Measurements from ENCODE around the gene SNRNP25.

DNA sequence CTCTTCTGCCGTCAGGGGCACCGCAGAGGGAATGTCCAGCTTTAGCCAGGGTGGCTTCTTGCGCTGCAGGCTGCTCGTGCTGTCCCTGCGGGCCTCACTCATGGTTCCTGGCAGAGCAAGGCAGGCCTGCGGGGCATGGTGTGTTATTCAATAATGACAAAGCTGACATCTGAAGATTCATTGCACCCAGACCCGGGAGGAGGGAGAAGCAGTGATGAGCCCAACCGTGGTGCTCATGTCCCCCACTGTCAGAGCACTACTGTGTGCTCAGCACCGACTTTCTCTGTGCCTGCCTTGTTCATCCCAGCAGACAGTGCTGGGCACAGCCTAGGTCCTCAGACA is 11.3 kb downstream of the SNRNP25 start:
- no peak for TF ChIP-seq POLR2A (IDR thresholded peaks at IDR 0.05)
- TF ChIP-seq, protein P1, sequence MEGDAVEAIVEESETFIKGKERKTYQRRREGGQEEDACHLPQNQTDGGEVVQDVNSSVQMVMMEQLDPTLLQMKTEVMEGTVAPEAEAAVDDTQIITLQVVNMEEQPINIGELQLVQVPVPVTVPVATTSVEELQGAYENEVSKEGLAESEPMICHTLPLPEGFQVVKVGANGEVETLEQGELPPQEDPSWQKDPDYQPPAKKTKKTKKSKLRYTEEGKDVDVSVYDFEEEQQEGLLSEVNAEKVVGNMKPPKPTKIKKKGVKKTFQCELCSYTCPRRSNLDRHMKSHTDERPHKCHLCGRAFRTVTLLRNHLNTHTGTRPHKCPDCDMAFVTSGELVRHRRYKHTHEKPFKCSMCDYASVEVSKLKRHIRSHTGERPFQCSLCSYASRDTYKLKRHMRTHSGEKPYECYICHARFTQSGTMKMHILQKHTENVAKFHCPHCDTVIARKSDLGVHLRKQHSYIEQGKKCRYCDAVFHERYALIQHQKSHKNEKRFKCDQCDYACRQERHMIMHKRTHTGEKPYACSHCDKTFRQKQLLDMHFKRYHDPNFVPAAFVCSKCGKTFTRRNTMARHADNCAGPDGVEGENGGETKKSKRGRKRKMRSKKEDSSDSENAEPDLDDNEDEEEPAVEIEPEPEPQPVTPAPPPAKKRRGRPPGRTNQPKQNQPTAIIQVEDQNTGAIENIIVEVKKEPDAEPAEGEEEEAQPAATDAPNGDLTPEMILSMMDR (IDR thresholded peaks at IDR 0.05) = no peak
